NCI-H2029 treated with DMSO at 0.1 percent for 48 hours (cell line): Measurements from ENCODE around the gene FALEC.
A peak's percentile ranks its signal among the peaks of the same experiment; 100 is the strongest.

Experiments
- DNase-seq: peaks from one replicate; lab custom pipeline; 2025; lab: John Stamatoyannopoulos, UW

The FALEC gene

DNA sequence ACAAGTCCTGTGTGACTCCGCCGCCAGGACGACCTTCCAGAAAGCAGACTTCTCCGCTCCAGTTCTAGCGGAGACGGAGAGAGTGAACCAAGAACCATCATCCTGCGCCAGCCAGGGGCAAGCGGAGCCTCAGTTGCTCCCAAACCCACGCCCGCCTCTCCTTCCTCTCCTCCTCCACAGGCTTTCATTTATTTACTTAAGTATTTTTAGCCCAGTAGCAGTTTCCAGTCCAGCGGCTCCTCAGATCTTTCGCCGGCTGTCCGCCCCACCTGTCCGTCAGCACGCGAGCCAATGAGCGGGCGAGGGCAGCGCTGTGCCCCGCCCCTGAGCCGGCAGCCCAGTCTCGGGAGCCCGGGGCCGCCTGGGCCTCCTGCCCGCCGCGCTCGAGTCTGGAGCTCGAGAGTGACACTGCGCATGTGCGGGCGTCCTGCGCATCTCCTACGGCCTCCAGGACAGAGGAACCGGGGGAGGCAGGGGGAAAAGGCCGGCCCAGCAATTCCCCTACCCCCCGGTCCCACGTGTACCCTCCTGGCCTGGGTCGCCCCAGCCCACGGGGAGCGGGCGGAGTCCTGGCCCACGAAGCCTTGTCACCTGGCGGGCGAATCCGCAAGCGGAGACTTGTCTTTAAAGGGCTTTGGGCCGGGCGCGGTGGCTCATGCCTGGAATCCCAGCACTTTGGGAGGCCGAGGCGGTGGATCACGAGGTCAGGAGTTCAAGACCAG lies at the start of gene FALEC:
Gene FALEC, plus strand, starts transcription at position 425 of the 722 bp plus-strand sequence.
- DNase-seq: peak; percentile 64

- DNase-seq: no peak
Measured at GRCh38 chr1:150466964-150467363, 48.6 kb upstream of the FALEC start.

DNA sequence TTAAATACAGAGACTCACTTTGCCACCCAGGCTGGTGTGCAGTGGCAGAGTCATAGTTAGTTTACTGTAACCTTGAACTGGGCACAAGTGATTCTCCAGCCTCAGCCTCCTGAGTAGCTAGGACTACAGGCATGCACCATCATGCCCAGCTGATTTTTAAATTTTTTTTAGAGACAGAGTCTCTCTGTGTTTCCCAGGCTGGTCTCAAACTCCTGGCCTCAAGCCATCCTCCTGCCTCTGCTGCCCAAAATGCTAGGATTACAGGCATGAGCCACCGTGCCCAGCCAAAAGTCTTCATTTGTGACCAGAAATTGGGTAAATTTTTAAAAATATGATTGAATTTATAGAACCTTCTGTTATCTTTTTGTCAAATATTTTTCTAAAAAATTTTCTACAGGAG lies 46.3 kb upstream of the FALEC start:
- no peak for DNase-seq

DNA sequence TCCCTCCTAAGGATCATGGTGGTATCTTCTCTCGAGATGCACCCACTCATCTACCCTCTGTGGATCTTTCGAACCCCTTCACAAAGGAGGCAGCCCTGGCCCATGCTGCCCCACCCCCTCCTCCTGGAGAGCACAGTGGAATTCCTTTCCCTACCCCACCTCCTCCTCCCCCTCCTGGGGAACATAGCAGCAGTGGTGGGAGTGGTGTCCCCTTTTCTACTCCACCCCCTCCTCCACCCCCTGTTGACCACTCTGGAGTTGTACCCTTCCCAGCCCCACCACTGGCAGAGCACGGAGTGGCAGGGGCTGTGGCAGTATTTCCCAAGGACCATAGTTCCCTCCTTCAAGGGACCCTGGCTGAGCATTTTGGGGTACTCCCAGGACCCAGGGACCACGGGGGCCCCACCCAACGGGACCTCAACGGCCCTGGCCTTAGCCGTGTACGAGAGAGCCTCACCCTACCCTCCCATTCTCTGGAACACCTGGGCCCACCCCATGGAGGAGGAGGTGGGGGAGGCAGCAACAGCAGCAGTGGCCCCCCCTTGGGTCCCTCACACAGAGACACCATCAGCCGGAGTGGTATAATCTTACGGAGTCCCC lies 42.9 kb upstream of the FALEC start:
- no peak for DNase-seq

DNA sequence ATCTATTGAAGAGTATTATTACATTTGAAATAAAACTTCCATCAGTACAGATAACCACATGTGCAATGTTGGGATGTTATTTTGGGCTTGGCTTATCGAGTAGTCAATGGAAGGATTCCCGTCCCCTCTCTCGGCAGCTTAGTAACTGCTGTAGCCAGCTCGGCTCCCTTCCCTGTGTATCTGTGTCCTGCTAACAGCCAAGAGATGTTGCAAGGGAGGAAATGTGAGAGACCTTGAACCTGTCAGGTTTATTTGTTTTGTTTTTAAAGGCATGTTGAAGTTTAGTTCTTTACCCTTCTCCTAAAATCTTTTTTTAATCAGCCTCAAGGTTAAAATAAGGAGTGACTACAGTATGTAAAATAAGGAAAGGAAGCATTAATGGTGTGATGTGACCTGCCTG lies 41.9 kb upstream of the FALEC start:
- DNase-seq: no peak

GRCh38 chr1:150474869-150475268 lies 40.7 kb upstream of the FALEC start:
- DNase-seq: no peak

DNA sequence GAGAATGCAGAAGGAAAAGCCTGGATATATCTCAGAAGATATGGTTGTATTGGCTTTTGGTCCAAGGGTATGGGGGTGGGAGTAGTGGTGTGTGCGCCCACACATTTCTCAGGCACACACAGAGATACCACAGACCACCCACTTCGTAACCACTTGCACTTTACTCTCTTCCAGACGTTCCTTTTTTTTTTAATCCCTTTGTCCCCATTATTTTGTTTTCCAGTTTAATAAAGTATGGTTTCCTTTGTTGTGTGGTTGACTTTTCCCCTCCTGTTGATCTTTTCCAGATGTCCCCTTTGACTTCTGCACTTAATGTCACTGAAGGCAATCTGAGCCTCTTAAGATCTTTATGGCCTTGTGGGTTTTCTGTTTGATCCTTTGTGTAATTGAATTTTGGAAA lies 38.8 kb upstream of the FALEC start:
- DNase-seq: no peak

GRCh38 chr1:150477320-150477719 lies 38.2 kb upstream of the FALEC start:
- DNase-seq: no peak

DNA sequence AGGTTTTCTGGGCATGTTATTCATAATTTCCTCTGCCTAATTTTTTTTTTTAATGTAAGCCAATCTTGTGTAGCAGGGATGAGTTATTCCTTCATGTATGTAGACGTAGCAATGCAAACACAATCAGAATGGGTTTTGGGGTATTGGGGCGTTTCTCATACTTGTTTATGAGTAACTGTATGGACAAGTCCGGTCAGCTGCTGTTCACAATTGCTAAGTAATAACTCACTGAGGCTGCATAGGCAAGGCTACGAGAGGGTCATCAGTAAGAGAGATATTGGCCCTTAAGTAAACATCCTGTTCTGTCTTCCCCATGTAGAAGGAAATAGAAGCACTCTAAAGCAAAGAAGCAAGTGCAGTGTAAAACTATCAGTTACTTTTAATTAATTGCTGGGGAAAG lies 37.8 kb upstream of the FALEC start:
- no peak for DNase-seq

GRCh38 chr1:150479370-150479769 lies 36.2 kb upstream of the FALEC start:
- no peak for DNase-seq

- no peak for DNase-seq
Measured at GRCh38 chr1:150479927-150480352, 35.6 kb upstream of the FALEC start.

DNA sequence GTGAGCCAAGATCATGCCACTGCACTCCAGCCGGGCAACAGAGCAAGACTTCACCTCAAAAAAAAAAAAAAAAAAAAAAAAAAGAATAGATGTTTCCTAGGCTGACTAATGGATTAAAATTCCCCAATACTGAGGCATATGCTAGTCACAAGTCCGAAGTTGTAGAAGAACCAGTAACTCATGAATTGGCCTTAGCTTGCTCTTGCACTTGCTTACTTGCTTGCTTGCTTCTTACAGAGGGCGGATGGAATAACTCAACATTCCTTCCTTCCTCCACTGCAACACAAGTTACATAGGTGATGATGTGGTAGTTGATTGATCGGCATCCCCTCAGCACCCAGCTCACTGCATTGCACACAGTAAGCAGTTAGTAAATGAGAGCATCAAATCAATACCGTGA lies 31.1 kb upstream of the FALEC start:
- DNase-seq: no peak

DNA sequence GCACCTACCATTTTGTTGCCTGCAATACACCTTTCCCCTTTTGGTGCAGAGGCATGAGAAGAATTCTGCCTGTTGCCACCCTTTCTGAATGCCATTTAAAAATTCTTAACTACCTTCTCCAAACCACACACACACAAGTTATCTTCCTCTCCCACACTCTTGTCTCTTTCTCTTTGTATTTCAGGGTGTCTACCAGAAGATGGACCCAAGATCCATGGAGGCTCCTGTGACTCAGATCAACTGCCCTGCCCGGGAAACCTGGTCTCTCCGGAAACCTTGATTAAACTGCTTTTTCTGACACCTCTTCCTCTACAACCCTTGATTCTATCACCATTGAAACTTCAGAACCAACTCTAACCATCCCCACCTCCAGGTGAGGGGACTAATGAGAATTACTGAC lies 30.7 kb upstream of the FALEC start:
- DNase-seq: no peak

DNA sequence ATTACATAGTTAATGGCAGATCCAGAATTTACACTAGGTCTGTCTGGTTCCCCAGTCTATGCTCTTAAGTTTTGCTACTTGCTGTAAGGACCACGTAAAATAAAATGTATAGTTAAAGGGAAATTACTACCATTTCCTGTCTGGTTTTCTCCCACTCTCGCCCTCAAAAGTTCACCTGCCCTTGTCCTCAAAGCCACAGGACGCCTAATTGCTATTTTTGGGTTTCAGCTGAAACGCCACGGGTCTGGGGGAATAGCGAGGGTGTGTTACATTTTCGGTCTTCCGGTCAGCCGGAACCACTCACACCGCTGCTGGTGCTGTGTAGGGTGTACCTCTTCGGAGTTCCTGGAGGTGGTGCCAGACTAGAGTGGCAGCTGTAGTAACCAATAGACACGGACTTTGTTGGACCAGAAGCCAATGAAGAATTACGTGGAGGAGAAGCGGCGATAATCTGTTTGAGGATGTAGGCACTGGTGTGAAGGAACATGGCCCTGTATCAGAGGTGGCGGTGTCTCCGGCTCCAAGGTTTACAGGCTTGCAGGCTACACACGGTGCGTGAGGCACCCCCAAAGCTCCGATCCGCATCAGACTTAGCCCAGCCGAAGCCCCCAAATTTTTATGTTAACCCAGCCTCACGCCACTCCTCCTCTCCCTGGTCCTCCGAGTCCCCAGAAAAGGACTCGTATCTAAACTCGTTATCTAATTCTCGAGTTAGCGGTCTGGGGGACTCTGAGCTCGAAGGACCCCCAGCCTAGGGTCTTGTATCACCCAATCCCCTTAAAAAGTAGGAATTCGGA lies 28.4 kb upstream of the FALEC start, which contains the start of gene TARS2:
Gene TARS2, plus strand, starts transcription at position 454 of the 797 bp plus-strand sequence. Its CDS starts 32 bp downstream, at position 486.
- DNase-seq: peak; percentile 96

GRCh38 chr1:150487763-150488115 lies 27.8 kb upstream of the FALEC start:
- DNase-seq: no peak

GRCh38 chr1:150493175-150493574 lies 22.4 kb upstream of the FALEC start:
- DNase-seq: no peak

- no peak for DNase-seq
Measured at GRCh38 chr1:150498342-150498741, 17.2 kb upstream of the FALEC start.

DNA sequence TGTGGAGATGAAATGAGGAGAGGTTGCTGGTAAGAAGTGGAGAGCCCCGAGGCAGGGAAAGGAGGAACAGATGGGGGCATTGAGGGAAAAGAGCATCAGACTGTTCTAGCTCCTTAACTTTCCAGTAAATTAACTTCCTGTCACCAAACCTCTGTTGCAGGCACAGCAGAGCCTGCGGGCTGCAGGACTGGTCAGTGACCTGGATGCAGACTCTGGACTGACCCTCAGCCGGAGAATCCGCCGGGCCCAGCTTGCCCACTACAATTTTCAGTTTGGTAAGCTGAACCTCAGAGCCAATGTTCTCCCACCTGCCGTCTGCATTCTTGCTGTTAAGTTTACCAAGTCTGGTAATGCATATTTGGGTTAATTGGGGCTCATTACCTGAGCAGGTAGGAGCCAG lies 10.1 kb upstream of the FALEC start:
- DNase-seq: no peak

- no peak for DNase-seq
Measured at GRCh38 chr1:150507912-150508864, 7.4 kb upstream of the FALEC start, which contains the start of gene ECM1. Gene ECM1 (plus strand): TSS chr1:150508109. CDS start chr1:150508210, 101 bp downstream.

DNA sequence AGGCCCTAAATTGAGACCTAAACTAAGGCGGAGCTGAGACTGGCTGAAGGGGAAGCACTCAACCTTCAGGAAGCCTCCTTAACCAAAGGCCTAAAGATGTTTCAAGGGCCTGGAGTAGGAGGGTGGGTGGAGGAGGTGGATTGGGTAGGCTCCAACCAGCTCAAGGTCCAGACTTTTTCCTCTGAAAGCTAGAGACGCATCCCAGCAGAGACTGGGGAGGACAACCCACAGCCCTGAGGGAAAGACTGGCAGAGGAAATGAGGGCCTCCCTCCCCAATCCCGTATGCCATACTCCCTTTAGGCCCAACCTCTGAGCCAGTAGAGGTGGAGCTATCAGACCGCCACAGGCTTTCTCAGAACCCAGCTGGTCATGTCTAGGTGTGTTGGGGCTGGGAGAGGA lies 6.6 kb upstream of the FALEC start:
- DNase-seq: no peak

DNA sequence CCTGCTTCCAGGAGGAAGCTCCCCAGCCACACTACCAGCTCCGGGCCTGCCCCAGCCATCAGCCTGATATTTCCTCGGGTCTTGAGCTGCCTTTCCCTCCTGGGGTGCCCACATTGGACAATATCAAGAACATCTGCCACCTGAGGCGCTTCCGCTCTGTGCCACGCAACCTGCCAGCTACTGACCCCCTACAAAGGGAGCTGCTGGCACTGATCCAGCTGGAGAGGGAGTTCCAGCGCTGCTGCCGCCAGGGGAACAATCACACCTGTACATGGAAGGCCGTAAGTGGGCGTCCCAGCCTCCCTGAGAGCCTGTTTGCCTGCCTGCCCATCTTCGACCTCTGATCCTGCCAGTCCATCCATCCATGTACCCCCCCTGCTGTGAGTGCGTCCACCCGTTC lies 4.0 kb upstream of the FALEC start:
- no peak for DNase-seq
